GM04503 (cell line): ENCODE results near the gene CCDC154.

Source experiments
- DNase-seq: peaks from one replicate; pipeline ENCODE4 v3.0.0-alpha.2; 2012; ENCODE audit warnings: low read depth

CCDC154 gene

DNA sequence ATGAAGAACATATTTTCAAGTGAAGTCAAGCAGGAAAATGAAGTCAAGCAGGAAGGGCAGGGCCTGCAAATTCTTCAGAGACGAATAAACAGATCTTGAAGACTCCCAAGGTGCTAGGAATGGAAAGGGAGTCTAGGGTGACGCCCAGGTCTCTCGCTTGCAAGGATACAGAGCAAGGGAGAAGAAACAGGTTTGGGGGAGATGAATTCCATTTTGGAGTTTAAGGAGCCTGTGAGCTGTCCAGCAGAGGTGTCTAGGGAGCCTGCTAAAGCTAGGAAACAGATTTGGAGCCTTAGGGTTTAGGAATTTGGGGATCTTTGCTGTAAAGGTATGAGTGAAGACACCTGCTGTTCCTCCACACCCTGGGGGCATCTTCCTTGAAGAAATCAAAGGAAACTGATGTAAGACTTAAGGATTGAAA lies 27.8 kb downstream of the CCDC154 start:
- DNase-seq = no peak

DNA sequence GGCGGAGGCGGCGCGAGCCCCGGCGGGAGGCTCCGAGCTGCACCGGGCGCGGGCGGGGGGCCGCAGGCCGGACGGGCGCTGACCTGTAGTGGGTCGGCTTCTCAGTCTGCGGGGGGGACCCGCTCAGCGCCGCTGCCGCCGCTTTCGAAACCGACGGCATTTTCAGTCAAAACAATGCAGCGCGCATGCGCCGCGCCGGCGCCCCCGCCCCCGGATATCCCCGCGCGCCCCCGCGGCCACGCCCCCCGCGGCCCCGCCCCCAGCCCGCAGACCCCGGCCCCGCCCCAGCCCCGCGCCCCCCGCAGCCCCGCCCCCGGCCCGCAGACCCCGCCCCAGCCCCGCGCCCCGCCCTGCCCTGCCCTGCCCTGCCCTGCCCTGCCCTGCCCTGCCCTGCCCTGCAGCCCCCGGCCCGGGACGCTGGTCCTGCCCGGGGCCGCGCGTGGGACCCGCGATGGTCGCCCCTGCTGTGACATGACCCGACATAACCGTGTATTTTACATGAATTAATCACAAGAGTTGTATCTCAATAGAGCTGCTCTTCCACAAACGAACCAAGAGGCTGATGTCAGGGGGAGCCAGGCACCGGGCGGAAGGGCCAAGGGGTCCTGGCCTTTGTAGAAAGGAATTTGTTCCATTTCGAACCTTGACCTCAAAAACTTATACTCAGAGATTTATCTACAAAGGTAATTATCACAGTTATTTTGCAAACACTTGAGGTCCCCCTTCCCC lies 29.7 kb downstream of the CCDC154 start, which contains the start of gene UNKL:
TSS of gene UNKL (minus strand) at position 173 of the 729 bp plus-strand sequence. CDS start at position 160, 13 bp downstream.
- no peak for DNase-seq

- no peak for DNase-seq
Observed at GRCh38 chr16:1413684-1414531, 30.4 kb downstream of the CCDC154 start.

GRCh38 chr16:1412847-1413246 lies 31.5 kb downstream of the CCDC154 start:
- no peak for DNase-seq

GRCh38 chr16:1408171-1408837 lies 36.1 kb downstream of the CCDC154 start:
- peak; percentile 37 for DNase-seq

DNA sequence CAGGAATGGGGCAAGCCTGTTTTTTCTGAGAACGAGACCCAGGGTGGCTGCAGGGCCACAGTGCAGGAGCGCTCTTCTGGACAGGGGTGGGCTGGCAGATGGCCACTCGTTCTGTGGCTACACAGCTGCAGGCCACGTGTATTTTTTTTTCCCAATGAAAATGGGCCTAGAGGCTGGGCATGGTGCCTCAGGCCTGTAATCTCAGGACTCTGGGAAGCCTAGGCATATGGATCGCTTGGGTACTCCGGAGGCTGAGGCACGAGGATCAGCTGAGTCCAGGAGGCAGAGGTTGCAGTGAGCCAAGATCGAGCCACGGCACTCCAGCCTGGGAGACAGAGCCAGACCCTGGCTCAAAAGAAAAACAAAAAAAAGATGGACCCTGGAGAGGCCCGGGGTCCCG lies 36.6 kb downstream of the CCDC154 start:
- peak; percentile 11 for DNase-seq

DNA sequence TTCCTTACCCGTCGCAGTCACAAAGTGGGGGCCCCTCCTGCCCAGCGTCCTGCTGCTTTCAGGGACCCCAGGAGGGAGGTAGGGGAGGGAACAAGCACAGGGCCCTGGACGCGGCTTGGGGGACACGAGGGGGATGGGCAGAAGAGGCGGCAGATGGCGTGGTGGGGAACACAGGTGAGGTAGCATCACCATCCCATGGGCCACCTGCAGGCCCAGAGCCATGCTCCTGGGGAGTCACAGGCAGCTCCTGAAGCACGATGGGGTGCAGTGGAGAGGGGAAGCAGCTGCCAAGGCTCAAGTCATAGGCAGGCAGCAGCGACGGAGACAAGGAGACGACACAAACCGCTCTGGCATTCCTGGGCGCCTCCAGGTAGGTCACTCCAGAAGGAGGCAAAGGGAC lies 40.6 kb downstream of the CCDC154 start:
- DNase-seq = no peak

GRCh38 chr16:1403036-1403435 lies 41.3 kb downstream of the CCDC154 start:
- DNase-seq = no peak

DNA sequence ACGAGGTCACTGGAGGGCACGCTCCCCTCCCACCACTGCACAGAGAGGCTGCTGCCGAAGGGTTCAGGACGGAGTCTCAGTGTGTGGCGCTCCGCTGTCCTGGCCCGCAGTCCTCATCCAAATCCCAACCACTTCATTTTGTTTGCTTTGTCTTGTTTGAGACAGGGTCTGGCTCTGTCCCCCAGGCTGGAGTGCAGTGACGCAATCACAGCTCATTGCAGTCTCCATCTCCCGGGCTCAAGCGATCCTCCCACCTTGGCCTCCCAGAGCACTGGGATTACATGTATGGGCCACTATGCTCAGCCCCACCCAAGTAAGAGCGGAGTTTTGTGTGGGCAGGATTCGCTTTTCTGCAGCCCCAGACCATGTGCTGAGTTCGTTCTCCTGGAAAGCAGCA lies 42.6 kb downstream of the CCDC154 start:
- DNase-seq = no peak

GRCh38 chr16:1401061-1401757 lies 43.1 kb downstream of the CCDC154 start:
- no peak for DNase-seq

DNA sequence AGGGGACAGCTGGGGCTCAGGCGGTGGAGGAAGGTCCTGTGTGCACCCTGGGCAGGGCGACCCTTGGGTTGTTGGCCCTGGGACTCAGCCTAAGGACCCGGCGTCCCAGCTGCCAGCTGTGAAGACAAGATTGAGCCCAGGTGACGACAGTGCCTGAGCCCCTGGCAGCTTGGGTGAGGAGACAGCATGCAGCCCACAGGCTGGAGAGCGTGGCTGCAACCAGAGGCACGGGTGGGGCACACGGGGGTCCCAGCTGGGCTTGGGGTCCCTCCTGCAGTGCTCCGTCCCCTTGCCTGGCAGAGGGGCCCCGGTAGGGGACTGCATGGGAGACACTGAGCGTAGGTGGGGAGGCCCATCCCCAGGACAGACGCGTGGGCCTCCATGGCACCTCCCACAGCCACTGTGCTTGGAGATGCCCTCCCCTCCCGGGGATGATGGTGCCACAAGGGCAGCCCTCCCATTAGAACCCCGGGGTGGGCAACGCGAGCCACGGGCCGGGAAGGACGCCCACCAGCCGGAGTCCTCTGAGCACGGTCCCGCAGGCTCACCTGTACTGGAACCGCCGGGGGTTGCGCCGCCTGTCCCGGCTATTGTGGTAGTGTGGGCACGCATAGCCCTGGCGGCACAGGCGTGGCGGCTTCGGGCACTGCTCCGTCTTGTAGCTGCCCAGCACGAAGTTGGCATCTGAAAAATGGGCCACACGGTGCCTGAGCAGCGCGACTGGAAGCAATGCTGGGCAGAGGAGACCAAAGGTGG lies 45.4 kb downstream of the CCDC154 start:
- DNase-seq = no peak

GRCh38 chr16:1398351-1398750 lies 46.0 kb downstream of the CCDC154 start:
- no peak for DNase-seq

DNA sequence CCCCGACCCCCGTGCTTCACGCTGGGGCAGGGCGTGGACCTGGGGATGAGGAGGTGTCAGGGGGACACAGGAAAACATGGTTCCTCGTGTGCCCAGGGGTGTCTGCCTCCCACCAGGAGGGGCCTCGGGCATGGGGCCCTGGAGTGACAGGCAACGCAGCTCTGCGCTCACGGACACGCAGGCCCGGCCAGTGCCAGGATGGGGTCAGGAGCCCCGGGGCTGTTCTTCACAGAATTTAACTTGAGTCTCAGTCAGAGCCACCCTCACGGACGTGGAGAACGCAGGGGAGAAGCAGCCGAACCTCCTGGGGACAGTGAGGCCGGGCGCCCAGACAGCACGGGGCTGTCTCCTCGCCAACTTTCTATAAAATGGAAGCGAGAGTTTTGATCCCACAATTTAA lies 46.6 kb downstream of the CCDC154 start:
- DNase-seq = no peak

- DNase-seq = no peak
Observed at GRCh38 chr16:1395444-1396031, 48.8 kb downstream of the CCDC154 start.

DNA sequence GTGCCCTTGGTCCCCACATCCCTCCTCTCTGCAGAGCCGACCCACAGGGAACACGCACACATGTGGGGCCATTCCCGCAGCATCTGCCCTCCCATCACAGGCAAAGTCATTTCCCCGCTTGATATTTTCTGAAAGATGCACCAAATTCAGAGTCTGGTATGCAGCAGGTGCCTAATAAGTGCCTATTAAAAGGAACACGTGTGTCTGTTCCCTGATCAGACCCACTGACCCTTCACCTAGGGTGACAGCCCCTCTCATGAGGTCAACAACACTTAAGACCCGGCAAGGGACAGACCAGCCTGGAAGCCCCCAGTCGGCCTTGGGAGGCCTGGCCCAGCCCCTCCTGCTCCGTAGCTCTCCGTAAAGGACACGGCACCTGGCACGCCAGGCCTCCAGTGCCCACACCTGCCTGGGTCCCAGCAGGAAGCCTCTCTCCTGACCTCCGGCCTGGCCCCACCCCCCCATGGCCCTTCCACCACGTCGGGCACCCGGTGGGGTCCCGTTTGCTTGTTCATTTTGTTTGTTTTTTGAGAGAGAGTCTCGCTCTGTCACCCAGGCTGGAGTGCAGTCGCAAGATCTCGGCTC lies 49.9 kb downstream of the CCDC154 start:
- DNase-seq = no peak

DNA sequence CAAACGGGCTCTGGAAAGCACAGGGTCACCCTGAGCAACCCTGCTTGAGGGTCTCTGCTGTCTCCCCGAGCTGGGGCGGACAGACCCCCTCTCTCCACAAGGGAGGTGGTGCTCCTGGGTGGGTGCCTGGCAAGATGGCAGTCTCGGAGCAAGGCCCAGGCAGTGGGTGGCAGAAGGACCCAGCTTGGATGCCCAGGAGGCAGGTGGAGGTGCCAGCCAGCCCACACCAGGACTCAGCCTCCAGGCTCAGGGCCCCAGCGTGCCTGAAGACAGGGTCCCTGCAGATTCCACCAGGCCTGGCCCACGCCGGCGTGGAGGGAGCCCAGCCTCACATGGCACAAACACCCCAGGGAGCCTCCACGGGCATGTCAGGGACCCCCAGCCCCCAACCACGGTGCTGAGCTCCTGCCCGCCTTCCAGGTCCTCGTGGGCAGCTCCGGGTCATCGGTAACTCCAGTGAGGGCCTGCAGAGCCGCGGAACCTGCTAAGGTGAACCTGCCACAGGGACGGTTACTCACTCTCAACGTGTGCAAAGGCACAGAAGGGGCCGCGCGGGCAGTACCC lies 50.7 kb downstream of the CCDC154 start:
- DNase-seq = no peak

- no peak for DNase-seq
Observed at GRCh38 chr16:1392826-1393225, 51.5 kb downstream of the CCDC154 start.

DNA sequence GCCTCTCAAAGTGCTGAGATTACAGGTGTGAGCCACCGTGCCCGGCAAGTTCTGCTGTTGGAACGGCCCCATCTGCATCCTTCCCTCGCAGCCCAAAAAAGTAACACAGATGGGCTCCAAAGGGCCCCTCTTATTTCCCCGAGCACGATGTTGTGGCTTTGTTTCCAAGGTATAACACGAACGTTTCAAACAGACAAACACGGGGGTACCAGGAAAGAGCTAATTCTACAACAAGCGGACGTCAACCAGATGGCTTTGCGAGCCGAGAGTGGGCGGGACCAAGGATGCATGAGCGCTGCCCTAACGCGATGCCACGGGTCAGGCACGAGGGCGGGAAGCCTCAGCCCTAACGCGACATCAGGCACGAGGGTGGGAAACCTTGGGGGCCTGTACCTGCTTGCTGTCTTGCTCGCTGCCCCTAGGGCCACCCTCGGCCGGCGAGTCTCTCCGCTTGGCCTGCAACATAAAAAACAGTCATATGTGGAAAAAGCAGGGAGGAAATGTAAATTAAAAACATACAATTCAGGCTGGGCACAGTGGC lies 54.0 kb downstream of the CCDC154 start:
- DNase-seq = no peak

GRCh38 chr16:1389762-1390161 lies 54.6 kb downstream of the CCDC154 start:
- DNase-seq = no peak

GRCh38 chr16:1387331-1387730 lies 57.0 kb downstream of the CCDC154 start:
- no peak for DNase-seq
